Psoas muscle (tissue), 8 donors: ENCODE results near the gene BHLHE23. TPM values are rescaled to one million over a fixed set of nuclear protein-coding genes. Genes with fewer than 3 reads are reported as not detected.

ENCODE experiments used
- ATAC-seq, 4 donors: fragments of 200-7000 bp; cut with Tn5 transposase; one replicate each; pipeline ENCODE4 v1.9.1; 2020; ENCODE audit warnings: moderate library complexity in 3 of 4, mild to moderate bottlenecking in 2 of 4
- DNase-seq, 2 donors: peaks; one replicate each; pipeline ENCODE4 v3.0.0-alpha.2; 2020
- H3K27ac ChIP-seq: fragments of 200-600 bp; one replicate; pipeline ENCODE4 v1.8.0; 2022
- H3K27me3 ChIP-seq, 3 donors: fragments of 200-600 bp in 1 of 3; one replicate each; pipeline versions ENCODE4 v1.6.1 to v1.8.0; 2013 to 2022; ENCODE audit warnings: low read length in 2 of 3, mild to moderate bottlenecking in 2 of 3, moderate library complexity in 1 of 3; ENCODE audit not compliant: insufficient read depth in 3 of 3
- H3K36me3 ChIP-seq, 2 donors: fragments of 200-600 bp in 1 of 2; one replicate each; pipeline versions ENCODE4 v1.6.1 to v1.8.0; 2013 to 2022; ENCODE audit warnings: low read depth in 1 of 2, mild to moderate bottlenecking in 1 of 2, moderate library complexity in 1 of 2; ENCODE audit not compliant: insufficient read depth in 1 of 2
- H3K4me1 ChIP-seq: fragments of 200-600 bp; one replicate; pipeline ENCODE4 v1.8.0; 2022
- H3K4me3 ChIP-seq: fragments of 200-600 bp; one replicate; pipeline ENCODE4 v1.8.0; 2022; ENCODE audit warnings: mild to moderate bottlenecking
- H3K9me3 ChIP-seq: fragments of 200-600 bp; one replicate; pipeline ENCODE4 v1.8.0; 2022
- CTCF ChIP-seq: fragments of 200-600 bp; IDR thresholded peaks from one replicate; pipeline ENCODE4 v1.8.0; 2022; ENCODE audit warnings: antibody characterized with exemption
- WGBS, 3 donors: extraction: QIAGEN DNeasy Blood & Tissue Kit; methylation state at CpG; one replicate each; pipeline versions ENCODE4 v1.1.6 to v1.1.7; 2013; 5-methylcytosine and 5-hydroxymethylcytosine counted together
- intact Hi-C, 2 donors: fragments of 100-400 bp; cut with DNase I; formaldehyde crosslinking; loops; one replicate each; pipeline versions ENCODE4 v1.11.0 to v1.14.2; 2022
- polyA plus RNA-seq, 3 donors: library from polyadenylated mRNA; stranded (reverse); fragments of 200-250 nt; gene quantifications; one replicate each; pipeline ENCODE4 v1.2.3, GENCODE V29; 2013
- total RNA-seq, 4 donors: library from RNA; stranded (reverse); fragmentation: NEBNext Ultra II Directional in 2 of 4; extraction: Animal tissue kit (Norgen Biotek cat#: 25700) in 2 of 4; gene quantifications; one replicate each; pipeline versions ENCODE4 v1.2.1 to v1.2.4, GENCODE V29; 2021 to 2023
- donor health status: healthy with polysubstance abuse.
- donor health status: DM: no; HTN: no; CAD: no; lungs with moderate emphysema.
- donor health status: Bipolar disorder and iron deficiency.
- donor health status: healthy.
- donor health status: DM: yes; HTN: yes; CAD: no.
- donor health status: DM: no; HTN: no; CAD: no.
- donor health status: DM: no; HTN: no; CAD: no.
- donor health status: DM: yes; HTN: yes; CAD: no.

BHLHE23 gene
- total and polyA plus RNA-seq, 7 donors, result not detected

- intact Hi-C loops, result no loop called here
- ATAC-seq, result no peak
- peaks cover 0 to 85% (median 33%) of the 10 kb centered on the region in 3 donors for H3K27me3 ChIP-seq
Observed at GRCh38 chr20:63029358-63030121, 22.8 kb upstream of the BHLHE23 start.

GRCh38 chr20:63028461-63028921 is 21.7 kb upstream of the BHLHE23 start:
- WGBS, 3 donors, result 11 to 19% (median 19%) methylated on average over 18 to 22 of the region's 22 CpGs
- H3K27me3 ChIP-seq, result peaks cover 0 to 88% (median 40%) of the 10 kb centered on the region in 3 donors
- TF ChIP-seq CTCF, result no peak
- H3K36me3 ChIP-seq, result no peaks in the 10 kb centered on the region
- no peaks in the 10 kb centered on the region for H3K4me1 ChIP-seq
- DNase-seq (peak in 1 of 2 donors; percentile 15), ATAC-seq (no peak)
- no peak overlapping the region for H3K27ac ChIP-seq
- no peak overlapping the region for H3K4me3 ChIP-seq
- intact Hi-C loops, result no loop called here
- H3K9me3 ChIP-seq, result no peaks in the 10 kb centered on the region

More at GRCh38 chr20:63029358-63030121, 22.8 kb upstream of the BHLHE23 start:
- peak in 1 of 2 donors; percentile 52 for DNase-seq
- 32 to 52% (median 45%) methylated on average over 37 of the region's 37 CpGs for WGBS, 3 donors
- no peak overlapping the region for H3K4me3 ChIP-seq
- TF ChIP-seq CTCF, result no peak
- no peak overlapping the region for H3K27ac ChIP-seq
- H3K36me3 ChIP-seq, result no peaks in the 10 kb centered on the region
- H3K9me3 ChIP-seq, result no peaks in the 10 kb centered on the region
- no peaks in the 10 kb centered on the region for H3K4me1 ChIP-seq

- peaks cover 0 to 88% (median 45%) of the 10 kb centered on the region in 3 donors for H3K27me3 ChIP-seq
- intact Hi-C loops, result no loop called here
- no peaks in the 10 kb centered on the region for H3K4me1 ChIP-seq
- H3K4me3 ChIP-seq, result no peak overlapping the region
- no peak overlapping the region for H3K27ac ChIP-seq
- H3K9me3 ChIP-seq, result no peaks in the 10 kb centered on the region
- TF ChIP-seq CTCF, result no peak
- no peaks in the 10 kb centered on the region for H3K36me3 ChIP-seq
- no peak for ATAC-seq
- peak in 1 of 2 donors; percentile 25 for DNase-seq
- WGBS, 3 donors, result 1 to 4% (median 3%) methylated on average over 19 to 23 of the region's 23 CpGs
Observed at GRCh38 chr20:63027922-63028389, 21.2 kb upstream of the BHLHE23 start.

- Histone ChIP-seq H3K36me3 (no peaks in the 10 kb centered on the region), H3K9me3 (no peaks in the 10 kb centered on the region), H3K27me3 (peaks cover 0 to 90% (median 49%) of the 10 kb centered on the region in 3 donors), H3K4me1 (no peaks in the 10 kb centered on the region), H3K4me3 (no peak overlapping the region), H3K27ac (no peak overlapping the region)
- intact Hi-C loops, result no loop called here
- ATAC-seq, result no peak
- TF ChIP-seq CTCF, result no peak
- 34 to 44% (median 35%) methylated on average over 27 of the region's 27 CpGs for WGBS, 3 donors
- DNase-seq, result peak in 1 of 2 donors; percentile 23
Observed at GRCh38 chr20:63027221-63027921, 20.6 kb upstream of the BHLHE23 start.
